HG03342 (cell line): ENCODE results near the gene FXYD3.
"Not testable (repeated sequence)": the region's sequence is repeated elsewhere in the genome, so short reads cannot be mapped to it uniquely, and the experiment has no call there.

Source experiments
- ATAC-seq: cut with Tn5 transposase; IDR thresholded peaks from one replicate; pipeline ENCODE4 v1.9.1; 2021; ENCODE audit warnings: mild to moderate bottlenecking, moderate library complexity; ENCODE audit not compliant: unreplicated experiment

Gene FXYD3

DNA sequence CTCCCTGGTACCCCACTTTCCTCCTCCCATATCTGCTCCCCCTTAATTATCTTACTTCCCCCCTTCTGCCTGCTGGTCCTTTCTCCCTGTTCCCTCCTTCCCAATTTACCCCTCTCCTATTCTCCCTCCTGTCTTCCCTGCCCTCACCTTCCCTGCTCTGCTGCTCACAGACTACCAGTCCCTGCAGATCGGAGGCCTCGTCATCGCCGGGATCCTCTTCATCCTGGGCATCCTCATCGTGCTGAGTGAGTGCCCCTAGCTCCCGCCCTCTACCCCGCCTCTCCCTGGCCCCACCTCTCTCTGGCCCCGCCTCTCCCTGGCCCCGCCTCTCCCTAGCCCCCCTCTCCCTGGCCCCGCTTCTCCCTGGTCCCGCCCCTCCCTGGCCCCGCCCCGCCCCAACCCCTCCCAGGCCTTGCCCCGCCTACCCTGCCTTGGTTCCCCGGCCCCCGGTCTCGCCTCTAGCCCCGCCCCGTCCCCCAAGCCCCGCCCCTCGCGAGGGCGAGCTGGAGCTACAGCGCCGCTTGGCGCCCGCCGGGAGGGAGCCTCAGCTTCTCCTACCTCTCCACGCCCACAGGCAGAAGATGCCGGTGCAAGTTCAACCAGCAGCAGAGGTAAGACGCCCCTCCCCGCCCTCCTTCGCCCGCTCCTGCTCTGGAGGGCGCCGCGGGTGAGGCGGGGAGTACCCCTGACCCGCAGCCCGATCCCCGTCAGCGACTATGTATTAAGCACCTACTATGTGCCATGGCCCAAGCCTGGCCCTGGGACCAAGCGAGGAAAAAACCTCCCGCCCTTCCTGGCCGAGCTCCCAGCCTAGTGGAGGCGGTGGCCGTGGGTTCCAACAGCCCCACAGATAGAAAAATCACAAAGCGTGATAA lies 25.6 kb downstream of the FXYD3 start:
- ATAC-seq, result peak; percentile 61

DNA sequence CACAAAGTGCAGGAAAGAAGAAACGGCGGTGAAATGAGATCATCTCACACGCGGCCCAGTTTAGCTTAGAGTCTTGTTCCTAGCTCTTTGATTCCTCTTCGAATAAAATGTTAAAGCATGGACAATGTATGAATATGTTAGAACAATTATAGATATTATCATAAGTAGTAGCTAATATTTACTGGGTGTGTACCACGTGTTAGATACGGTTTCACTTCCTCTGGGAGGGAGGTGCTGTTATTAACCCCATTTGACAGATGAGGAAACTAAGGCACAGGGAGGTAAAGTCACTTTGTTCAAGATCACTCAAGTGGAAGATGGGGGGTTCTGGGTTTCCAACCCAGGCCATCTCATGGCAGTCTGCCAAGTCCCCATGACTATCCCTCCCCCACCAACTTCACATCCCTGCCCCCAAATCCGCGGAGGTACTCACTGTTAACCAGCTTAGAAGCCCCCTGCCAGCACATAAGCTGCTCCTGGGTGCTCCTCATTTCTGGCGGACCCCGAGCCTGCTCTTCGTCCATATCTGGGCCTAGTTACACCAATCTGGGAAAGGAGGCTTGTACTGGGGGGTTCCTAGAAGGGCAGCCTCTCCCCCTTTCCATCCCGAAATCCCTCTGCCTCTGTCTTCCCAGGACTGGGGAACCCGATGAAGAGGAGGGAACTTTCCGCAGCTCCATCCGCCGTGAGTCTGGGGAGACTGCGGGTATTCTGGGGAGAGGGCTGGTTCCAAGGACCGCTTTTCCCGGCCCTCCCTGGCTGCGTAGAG lies 26.4 kb downstream of the FXYD3 start:
- no peak for ATAC-seq

DNA sequence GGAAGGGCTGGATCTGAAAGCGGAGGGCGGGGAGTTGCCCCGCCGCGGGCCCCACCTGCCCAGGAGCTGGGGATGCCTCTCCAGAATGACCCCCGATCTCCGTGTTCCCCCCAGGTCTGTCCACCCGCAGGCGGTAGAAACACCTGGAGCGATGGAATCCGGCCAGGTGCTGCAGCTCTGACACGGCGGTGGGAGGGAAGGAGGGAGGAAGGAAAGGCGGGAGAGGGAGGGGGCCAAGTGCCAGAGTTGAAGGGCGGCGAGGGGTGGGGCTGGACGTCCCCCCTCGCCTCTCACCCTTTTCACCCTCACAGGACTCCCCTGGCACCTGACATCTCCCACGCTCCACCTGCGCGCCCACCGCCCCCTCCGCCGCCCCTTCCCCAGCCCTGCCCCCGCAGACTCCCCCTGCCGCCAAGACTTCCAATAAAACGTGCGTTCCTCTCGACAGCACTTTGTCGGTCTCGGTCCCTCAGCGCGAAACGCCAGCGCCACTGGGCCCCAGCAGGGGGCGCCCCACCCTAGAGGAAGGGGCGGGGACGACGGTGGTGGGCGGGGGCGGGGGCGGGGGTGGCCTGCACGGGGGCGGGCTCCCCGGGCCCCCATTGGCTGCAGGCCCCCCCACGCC lies 27.1 kb downstream of the FXYD3 start:
- ATAC-seq, result no peak

DNA sequence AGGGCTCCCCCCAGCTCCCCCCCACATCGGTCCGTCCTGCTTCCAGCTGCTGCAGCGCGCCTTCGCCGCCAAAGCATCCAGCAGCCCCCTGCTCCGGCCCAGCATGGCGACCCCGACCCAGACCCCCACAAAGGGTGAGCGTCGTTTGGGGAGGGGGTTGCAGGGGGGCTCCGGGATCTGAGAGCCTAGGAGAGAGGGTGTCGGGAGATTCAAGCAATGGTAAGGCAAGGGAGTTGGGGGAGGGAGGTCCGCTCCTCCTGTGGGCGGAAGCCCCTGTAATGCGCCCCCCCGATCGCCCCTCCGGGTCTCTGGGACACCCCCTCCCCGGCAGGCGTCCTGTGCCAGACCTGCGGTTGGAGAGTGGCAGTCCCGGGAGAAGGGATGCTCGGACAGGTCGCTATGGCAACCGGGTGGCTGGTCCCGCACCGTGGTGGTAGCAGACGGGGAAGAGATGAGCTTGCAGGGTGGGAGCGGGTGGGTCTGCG lies 27.6 kb downstream of the FXYD3 start, which contains the start of gene FXYD7:
TSS of gene FXYD7 (plus strand) at position 25 of the 485 bp plus-strand sequence. CDS start at position 104, 79 bp downstream.
- no peak for ATAC-seq

DNA sequence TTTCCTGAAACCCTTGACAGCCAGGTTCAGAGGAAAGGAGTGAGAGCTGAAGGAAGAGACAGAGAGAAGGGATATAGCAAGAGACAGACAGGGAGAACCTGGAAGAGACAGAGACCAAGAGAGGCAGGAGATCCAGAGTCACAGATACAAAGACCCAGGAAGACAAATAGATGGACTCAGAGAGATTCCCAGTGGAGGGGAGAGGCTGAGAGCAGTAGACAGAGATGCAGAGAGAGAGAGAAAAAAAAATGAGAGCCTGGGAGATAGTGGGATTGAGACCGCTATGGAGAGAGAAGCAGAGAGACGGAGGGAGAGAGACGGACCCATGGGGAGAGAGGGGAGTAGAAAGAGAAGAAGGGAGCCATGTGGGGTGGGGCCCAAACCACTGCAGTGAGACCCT lies 28.2 kb downstream of the FXYD3 start:
- no peak for ATAC-seq

DNA sequence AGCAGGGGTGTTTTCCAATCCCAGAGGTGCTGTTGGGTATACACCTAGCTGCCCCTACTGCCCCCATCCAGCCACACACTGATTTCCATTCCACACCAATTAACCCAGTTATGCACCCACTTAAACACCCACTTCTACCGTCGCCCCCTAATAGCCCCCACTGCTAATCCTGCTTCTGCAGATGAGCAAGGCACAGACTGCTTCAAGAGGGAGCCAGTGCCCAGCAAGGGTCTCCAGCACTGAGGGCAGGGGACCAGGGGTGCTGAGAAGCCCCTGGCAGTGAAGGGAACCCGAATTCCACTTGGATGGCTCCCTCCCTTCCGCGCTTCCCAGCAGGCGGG lies 28.6 kb downstream of the FXYD3 start:
- ATAC-seq, result no peak

DNA sequence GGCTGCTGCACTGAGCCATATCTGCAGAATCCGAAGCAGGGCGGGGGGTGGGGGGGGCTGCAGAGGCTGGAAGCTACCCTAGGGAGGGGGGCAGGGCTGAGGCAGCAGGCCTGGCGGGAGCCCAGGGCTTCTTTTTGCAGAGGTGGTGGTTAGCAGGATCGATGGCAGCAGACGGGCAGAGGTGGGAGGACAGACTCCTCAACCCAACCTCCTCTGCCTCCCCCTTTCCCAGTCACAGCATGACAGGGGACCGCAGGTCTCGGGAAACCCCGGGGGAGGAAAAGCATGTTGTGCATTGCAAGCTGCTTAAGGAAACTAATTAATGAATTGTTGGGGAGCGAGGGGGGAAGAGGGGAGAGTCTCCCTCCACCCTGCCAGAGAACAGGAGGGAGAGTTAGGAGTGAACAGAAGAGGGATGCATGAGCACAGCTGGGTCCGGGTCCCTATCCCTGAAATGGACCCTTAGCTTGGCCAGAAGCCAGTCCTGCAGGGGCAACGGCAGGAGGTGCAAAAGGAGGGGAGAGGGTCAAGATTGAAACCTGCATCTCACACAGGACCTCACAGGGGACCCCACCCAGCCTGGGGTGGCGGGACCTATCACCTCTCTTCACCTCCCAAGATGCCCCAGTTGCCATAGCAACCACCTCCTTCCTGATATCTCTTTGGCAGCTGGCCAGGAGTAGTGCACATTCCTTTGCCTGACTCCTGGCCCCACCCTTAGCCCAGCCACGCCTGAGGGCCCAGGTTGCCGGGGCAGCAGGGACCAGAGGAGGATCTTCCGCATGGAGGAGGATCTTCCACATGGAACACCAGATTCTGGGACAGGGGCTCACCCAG lies 29.2 kb downstream of the FXYD3 start:
- no peak for ATAC-seq

DNA sequence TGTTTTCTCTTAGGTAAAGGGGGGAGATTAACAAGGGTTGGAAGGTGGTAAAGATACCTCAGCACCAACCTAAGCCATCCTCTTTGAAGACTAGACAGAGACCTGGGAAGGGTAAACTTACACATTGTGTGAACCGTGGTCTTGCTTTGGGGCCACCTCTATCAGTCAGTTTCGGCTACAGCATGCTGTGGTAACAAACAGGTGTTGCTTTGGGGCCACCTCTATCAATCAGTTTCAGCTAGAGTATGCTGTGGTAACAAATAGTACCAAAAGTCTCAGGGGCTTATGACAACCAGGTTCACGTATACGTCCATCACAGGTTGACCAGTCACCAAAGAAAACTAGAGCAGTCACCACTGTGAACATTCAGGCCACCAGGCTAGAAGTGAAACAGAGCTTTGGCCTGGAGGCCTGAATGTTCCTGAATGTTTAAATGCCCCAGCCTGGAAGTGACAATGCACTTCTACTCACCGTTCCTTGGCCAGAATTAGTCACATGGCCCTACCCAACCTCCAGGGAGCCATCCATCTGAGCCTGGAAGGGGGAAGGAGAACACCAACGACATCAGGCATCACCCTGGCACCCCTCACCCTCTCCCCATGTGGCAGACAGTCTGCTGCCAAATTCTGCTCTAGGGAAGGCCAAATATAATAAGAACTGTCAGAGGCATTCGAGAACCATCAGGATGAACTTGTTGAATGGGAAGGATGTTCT lies 31.3 kb downstream of the FXYD3 start:
- ATAC-seq, result no peak

DNA sequence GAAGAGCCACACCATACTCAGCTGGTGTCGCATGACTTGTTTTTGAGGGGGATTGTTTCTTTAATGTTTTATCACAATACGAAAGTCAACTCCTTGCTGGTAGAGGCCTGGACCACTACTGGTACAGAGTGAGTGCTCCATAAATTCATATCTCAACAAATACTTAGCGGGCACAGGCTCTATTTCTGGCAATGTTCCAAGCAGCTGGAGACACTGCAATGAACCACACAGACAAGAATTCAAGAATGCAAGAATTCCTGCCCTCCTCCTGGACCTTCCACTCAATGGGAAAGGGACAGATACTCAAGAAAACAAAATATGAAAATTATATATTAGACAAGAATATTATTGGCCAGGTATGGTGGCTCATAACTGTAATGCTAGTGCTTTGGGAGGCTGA lies 33.8 kb downstream of the FXYD3 start:
- no peak for ATAC-seq

DNA sequence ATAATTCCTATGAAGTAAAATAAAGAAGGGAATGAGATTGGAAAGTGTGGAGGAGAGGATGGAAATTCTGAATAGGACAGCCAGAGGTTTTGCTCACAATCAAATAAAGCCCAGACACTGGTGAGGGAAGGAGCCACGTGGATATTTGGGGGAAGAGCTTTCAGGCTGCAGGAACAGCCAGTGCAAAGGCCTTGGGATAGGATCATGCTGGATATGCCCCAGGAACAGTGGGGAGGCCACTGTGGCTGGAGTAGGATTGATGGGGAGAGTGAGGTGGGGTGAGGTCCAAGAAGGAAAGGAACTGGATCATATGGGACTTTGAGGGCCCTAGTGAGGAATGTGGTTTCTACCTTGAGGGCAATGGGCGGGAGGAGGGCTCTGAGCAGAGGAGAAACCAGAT lies 34.8 kb downstream of the FXYD3 start:
- ATAC-seq, result no peak

DNA sequence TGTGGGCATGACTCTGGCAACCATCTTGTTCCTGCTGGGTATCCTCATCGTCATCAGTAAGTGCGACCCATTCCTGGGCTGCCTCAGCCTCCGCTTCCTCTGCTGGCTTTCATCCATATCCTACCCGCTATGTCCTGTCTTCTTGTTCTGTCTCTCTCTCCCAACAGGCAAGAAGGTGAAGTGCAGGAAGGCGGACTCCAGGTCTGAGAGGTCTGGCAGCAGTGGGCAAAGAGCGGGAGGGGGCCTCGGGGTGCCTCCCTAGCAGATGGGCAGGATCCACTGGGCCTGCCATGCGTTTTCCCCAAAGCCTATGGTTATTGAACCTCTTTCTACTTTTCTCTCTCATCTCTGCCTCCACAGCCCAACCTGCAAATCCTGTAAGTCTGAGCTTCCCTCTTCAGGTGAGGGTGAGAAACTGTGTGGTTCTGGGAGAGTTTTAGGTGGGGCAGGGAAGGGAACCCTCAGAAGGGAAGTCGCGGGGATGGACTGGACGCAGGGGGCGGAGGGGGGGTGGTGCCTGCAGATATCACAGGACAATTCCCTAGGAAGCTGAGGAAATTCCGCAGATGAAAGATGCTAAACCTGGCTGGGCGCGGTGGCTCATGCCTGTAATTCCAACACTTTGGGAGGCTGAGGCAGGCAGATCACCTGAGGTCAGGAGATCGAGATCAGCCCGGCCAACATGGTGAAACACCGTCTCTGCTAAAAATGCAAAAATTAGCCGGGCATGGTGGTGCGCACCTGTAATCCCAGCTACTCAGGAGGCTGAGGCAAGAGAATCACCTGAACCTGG lies 35.8 kb downstream of the FXYD3 start:
- ATAC-seq, result no peak

DNA sequence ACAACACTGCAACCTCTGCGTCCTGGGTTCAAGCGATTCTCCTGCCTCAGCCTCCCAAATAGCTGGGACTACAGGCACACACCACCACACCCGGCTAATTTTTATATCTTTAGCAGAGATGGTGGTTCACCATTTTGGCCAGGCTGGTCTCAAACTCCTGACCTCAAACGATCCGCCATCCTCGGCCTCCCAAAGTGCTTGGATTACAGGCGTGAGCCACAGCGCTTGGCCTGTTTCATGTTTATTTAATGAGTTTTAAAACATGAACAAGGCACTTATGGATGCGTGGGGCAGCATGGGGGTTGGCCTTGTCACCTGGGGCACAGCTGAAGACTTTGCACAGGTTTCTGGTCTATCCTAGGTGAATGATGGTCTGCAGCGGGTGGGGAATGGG lies 37.5 kb downstream of the FXYD3 start:
- not testable (repeated sequence) for ATAC-seq

DNA sequence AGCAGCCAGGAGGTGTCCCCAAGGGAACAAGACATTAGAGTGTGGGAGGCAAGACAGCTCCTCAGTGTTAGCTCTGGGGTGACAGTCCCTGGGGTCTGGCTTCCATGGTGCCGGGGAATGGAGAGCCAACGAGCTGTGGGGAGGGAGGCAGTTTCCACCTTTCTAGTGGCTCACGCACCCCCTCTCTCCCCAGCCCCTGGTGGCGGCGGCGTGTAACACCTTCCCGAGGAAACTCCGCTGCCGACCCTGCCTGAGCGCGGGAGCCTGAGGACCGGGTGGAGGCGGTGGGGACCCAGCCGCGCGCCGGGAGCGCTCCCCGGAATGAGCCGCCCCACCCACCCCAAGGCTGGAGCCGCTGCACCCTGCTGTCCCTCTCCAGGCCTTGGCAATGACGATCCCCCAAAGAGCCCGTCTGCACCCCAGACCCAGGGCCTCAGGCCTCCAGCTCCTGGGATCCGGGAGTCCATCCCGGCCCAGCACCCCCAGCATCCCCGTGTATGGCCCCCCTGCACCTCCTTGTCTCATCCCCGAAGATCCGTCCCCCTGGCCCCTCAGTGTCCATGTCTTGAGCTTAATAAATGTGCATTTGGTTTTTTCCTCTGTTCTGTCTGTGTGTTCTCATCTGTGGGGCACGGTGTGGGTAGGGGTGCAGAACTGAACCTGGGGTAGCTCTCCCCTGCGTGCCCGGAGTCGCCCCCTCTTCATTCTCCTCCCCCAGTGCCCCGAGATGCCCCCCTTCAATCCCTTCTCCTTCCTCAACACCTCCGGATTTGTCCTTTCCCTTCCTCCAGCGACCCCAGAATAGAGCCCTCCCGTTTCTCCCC lies 38.3 kb downstream of the FXYD3 start:
- peak; percentile 53 for ATAC-seq

DNA sequence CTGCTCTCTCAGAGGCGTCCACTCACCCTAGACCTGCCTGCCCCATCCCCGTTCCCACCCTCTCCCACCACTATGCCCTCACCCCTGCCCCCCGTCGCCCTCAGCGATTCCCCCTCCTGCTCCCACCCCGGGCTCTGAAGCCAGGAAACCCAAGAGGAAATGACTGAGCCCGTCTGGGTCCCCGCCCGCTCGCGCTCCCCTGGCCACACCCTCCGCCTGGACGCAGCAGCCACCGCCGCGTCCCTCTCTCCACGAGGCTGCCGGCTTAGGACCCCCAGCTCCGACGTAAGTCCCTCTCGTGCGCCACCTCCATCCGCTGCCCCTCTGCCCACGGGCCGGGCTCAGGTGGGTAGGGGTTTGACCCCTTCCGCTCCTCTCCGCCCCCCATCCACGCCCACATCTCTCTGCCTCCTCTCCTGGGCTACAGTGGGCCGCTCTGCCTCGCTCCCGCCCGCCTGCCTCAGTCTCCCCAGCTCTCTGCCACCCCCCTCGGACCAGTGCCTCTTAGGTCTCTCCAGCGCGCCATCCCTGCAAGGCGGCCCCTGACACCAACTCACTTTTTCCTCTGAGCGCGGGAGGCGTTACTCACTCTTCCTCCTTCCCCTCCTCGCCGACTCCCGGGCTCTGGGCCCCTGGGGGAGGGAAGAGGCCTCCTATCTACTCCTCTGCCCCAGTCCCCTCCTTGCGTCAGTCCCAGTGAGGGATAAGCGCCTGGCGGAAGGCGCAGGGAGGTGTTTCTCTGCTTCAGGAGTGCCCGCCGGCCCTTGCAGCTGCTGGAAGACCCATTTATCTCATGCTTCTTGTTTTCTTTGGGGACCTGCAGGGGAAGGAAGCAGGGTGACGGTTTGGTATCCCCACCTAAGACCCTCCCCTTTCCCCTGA lies 39.1 kb downstream of the FXYD3 start, which contains the start of gene FXYD5:
TSS of gene FXYD5 (plus strand) at position 211 of the 882 bp plus-strand sequence. CDS start 816 bp downstream, outside the sequence.
- no peak for ATAC-seq

DNA sequence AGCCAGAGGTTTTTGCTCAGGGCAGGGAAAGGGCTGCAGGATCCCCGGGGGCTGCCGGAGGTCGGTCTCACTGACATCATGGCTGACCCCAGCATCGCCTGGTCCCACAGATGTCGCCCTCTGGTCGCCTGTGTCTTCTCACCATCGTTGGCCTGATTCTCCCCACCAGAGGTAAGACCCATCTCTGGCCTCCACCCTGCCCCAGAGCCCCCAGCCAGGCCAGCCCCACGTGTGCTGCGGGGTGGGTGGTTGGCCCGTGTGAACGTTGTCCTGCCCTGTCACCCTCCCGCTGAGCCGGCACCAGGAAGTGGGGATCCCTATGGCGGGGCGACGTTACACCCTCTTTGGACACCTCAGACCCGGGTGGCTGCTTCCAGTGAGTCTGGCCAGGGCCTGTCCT lies 39.8 kb downstream of the FXYD3 start:
- ATAC-seq, result no peak

DNA sequence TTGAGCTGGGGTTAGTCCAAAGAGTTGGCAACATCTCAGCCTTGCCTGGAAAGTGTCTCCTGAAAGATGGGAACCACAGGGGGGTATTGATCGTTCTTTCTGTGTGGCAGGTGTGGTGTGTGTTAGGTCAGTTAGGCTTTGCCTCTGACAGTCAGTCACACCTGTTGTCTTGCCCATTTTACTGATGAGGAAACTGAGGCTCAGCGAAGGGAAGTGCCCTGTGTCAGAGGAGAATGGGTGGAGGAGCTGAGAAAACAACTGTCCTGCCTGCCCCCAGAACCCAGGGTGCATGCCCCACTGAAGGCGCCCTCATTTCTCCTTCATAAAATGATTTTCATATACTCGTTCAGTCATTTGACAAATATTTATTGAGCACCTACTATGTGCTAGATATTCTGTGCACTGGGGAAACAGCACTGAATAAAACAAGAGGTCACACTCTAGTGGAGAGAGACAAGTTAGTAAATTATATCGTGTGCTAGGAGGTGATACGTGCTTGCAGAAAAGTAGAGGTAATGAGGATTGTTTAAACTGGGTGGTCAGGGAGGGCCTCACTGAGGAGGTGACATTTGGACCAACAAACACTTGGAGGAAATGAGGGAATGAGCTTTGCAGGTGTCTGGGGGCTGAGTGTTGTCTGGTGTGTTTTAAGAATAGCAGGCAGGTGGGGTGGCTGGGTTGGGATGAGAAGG lies 40.5 kb downstream of the FXYD3 start:
- ATAC-seq, result no peak

DNA sequence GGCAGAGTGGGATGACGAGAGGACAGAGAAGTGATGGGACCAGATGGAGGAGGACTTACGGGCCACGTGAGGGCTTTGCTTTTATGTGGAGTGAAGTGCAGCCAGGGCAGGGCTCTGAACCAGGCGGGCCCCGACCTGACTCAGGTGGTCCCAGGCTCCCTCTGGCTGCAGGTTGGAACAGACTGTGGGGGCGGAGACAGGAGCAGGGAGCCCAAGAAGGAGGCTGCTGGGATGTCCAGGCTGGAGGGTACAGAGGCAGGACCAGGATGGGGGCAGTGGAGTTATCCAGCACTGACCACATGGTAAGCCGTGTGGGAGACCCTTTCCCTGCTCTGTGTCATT lies 41.0 kb downstream of the FXYD3 start:
- no peak for ATAC-seq
